Large intestine (tissue), 3 donors: ENCODE data around the gene RAB2B. TPM values are rescaled to one million over a fixed set of nuclear protein-coding genes. Genes with fewer than 3 reads are reported as not detected.

Experiments used
- DNase-seq, 2 donors: peaks; one replicate each; pipeline versions ENCODE4 v3.0.0 to v3.0.0-alpha.2; 2013
- H3K27ac ChIP-seq: one replicate; pipeline ENCODE4 v1.5.1; 2013; ENCODE audit warnings: low read length
- H3K27me3 ChIP-seq: 2 replicates; pipeline ENCODE4 v1.6.1; 2013; ENCODE audit warnings: low read length; ENCODE audit not compliant: control insufficient read depth, insufficient read depth
- H3K36me3 ChIP-seq: 2 replicates; pipeline ENCODE4 v1.6.1; 2013; ENCODE audit warnings: low read length; ENCODE audit not compliant: control insufficient read depth, insufficient read depth
- H3K4me1 ChIP-seq: one replicate; pipeline ENCODE4 v1.6.1; 2013; ENCODE audit warnings: low read length; ENCODE audit not compliant: control insufficient read depth, insufficient read depth
- H3K4me3 ChIP-seq: one replicate; pipeline ENCODE4 v1.5.1; 2013; ENCODE audit warnings: low read length
- H3K9me3 ChIP-seq: one replicate; pipeline ENCODE4 v1.6.1; 2013; ENCODE audit warnings: mild to moderate bottlenecking, low read depth, low read length, moderate library complexity; ENCODE audit not compliant: control insufficient read depth
- WGBS: methylation state at CpG from one replicate; pipeline ENCODE4 v1.1.5; 2013; ENCODE audit warnings: low lambda C conversion rate; ENCODE audit not compliant: insufficient coverage; 5-methylcytosine and 5-hydroxymethylcytosine counted together
- polyA plus RNA-seq: library from polyadenylated mRNA; unstranded; fragments of 120-200 nt; gene quantifications from one replicate; pipeline ENCODE4 v1.2.1, GENCODE V29; 2013

The RAB2B gene
- polyA plus RNA-seq, 1 donor, result 31.6 TPM

- DNase-seq, result peak; percentile 98 to 99
- H3K27me3 ChIP-seq, result no peaks in the 10 kb centered on the region
- H3K9me3 ChIP-seq, result no peaks in the 10 kb centered on the region
- no CpG with 5 or more reads among the region's 53 CpGs for WGBS
- H3K4me1 ChIP-seq, result peaks cover 3% of the 10 kb centered on the region
- H3K27ac ChIP-seq, result peak within 1 kb of the TSS; percentile 82
- peaks cover 11% of the 10 kb centered on the region for H3K36me3 ChIP-seq
- H3K4me3 ChIP-seq, result peak within 1 kb of the TSS; percentile 94
These were observed 34.2 kb upstream of the RAB2B start, which contains the start of gene METTL3 for GRCh38 chr14:21510735-21511657. METTL3 (minus strand) TSS chr14:21511340; CDS start chr14:21511223, 117 bp downstream.

GRCh38 chr14:21509432-21510143 lies 32.8 kb upstream of the RAB2B start:
- H3K36me3 ChIP-seq, result peaks cover 11% of the 10 kb centered on the region

GRCh38 chr14:21506557-21506956 lies 29.8 kb upstream of the RAB2B start:
- Histone ChIP-seq H3K9me3 (no peaks in the 10 kb centered on the region), H3K27me3 (no peaks in the 10 kb centered on the region), H3K36me3 (peaks cover 30% of the 10 kb centered on the region), H3K27ac (no peak overlapping the region), H3K4me3 (no peak overlapping the region), H3K4me1 (peaks cover 3% of the 10 kb centered on the region)
- WGBS, result no CpG with 5 or more reads among the region's 2 CpGs
- DNase-seq, result no peak

More at GRCh38 chr14:21509432-21510143, 32.8 kb upstream of the RAB2B start:
- WGBS, result 96% methylated on average over 4 of the region's 6 CpGs
- H3K4me3 ChIP-seq, result no peak overlapping the region
- peaks cover 3% of the 10 kb centered on the region for H3K4me1 ChIP-seq
- H3K27me3 ChIP-seq, result no peaks in the 10 kb centered on the region
- no peak for DNase-seq
- H3K27ac ChIP-seq, result no peak overlapping the region
- no peaks in the 10 kb centered on the region for H3K9me3 ChIP-seq

GRCh38 chr14:21505012-21505553 lies 28.3 kb upstream of the RAB2B start:
- Histone ChIP-seq H3K4me1 (peaks cover 3% of the 10 kb centered on the region), H3K4me3 (no peak overlapping the region), H3K27ac (no peak overlapping the region), H3K27me3 (no peaks in the 10 kb centered on the region), H3K36me3 (peaks cover 41% of the 10 kb centered on the region), H3K9me3 (no peaks in the 10 kb centered on the region)
- no peak for DNase-seq

GRCh38 chr14:21503376-21503775 lies 26.6 kb upstream of the RAB2B start:
- 100% methylated on average over 2 of the region's 4 CpGs for WGBS
- H3K27me3 ChIP-seq, result no peaks in the 10 kb centered on the region
- H3K9me3 ChIP-seq, result no peaks in the 10 kb centered on the region
- H3K36me3 ChIP-seq, result peaks cover 49% of the 10 kb centered on the region
- H3K4me1 ChIP-seq, result no peaks in the 10 kb centered on the region
- no peak overlapping the region for H3K27ac ChIP-seq
- DNase-seq, result no peak
- H3K4me3 ChIP-seq, result no peak overlapping the region

GRCh38 chr14:21501568-21501967 lies 24.8 kb upstream of the RAB2B start:
- no peaks in the 10 kb centered on the region for H3K27me3 ChIP-seq
- DNase-seq, result no peak
- no peak overlapping the region for H3K4me3 ChIP-seq
- peaks cover 58% of the 10 kb centered on the region for H3K36me3 ChIP-seq
- H3K4me1 ChIP-seq, result no peaks in the 10 kb centered on the region
- H3K27ac ChIP-seq, result no peak overlapping the region
- WGBS, result no CpG with 5 or more reads among the region's 5 CpGs
- no peaks in the 10 kb centered on the region for H3K9me3 ChIP-seq

- DNase-seq, result peak; percentile 21 to 32
These were observed 22.1 kb upstream of the RAB2B start for GRCh38 chr14:21498540-21499526.

GRCh38 chr14:21496453-21496852 lies 19.7 kb upstream of the RAB2B start:
- Histone ChIP-seq H3K4me1 (no peaks in the 10 kb centered on the region), H3K9me3 (no peaks in the 10 kb centered on the region), H3K27me3 (no peaks in the 10 kb centered on the region), H3K27ac (no peak overlapping the region), H3K36me3 (peaks cover 78% of the 10 kb centered on the region), H3K4me3 (no peak overlapping the region)
- no peak for DNase-seq
- no CpG with 5 or more reads among the region's 2 CpGs for WGBS

More at GRCh38 chr14:21498540-21499526, 22.1 kb upstream of the RAB2B start:
- H3K27me3 ChIP-seq, result no peaks in the 10 kb centered on the region
- H3K4me3 ChIP-seq, result no peak overlapping the region
- no peak overlapping the region for H3K27ac ChIP-seq
- no CpG with 5 or more reads among the region's 5 CpGs for WGBS
- H3K9me3 ChIP-seq, result no peaks in the 10 kb centered on the region
- H3K36me3 ChIP-seq, result peaks cover 80% of the 10 kb centered on the region
- H3K4me1 ChIP-seq, result no peaks in the 10 kb centered on the region

- no peak for DNase-seq
- Histone ChIP-seq H3K27me3 (no peaks in the 10 kb centered on the region), H3K4me1 (no peaks in the 10 kb centered on the region), H3K9me3 (no peaks in the 10 kb centered on the region), H3K4me3 (no peak overlapping the region), H3K27ac (no peak overlapping the region), H3K36me3 (peaks cover 80% of the 10 kb centered on the region)
- no CpG with 5 or more reads among the region's 2 CpGs for WGBS
These were observed 18.4 kb upstream of the RAB2B start for GRCh38 chr14:21494902-21495762.
